ENCODE measurements around the gene PPP1R13L. TPM values are rescaled to one million over a fixed set of nuclear protein-coding genes. Genes with fewer than 3 reads are reported as not detected.

The PPP1R13L gene, protein sequence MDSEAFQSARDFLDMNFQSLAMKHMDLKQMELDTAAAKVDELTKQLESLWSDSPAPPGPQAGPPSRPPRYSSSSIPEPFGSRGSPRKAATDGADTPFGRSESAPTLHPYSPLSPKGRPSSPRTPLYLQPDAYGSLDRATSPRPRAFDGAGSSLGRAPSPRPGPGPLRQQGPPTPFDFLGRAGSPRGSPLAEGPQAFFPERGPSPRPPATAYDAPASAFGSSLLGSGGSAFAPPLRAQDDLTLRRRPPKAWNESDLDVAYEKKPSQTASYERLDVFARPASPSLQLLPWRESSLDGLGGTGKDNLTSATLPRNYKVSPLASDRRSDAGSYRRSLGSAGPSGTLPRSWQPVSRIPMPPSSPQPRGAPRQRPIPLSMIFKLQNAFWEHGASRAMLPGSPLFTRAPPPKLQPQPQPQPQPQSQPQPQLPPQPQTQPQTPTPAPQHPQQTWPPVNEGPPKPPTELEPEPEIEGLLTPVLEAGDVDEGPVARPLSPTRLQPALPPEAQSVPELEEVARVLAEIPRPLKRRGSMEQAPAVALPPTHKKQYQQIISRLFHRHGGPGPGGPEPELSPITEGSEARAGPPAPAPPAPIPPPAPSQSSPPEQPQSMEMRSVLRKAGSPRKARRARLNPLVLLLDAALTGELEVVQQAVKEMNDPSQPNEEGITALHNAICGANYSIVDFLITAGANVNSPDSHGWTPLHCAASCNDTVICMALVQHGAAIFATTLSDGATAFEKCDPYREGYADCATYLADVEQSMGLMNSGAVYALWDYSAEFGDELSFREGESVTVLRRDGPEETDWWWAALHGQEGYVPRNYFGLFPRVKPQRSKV
- 10 to 100 TPM in 2 of 3 donors, 1 to 10 TPM in 1; 3.4 to 45.1 (median 34.7) TPM for total RNA-seq

- H3K4me3 ChIP-seq: peak within 1 kb of the TSS; percentile 61 to 80 (median 66)
- H3K27ac ChIP-seq: peak within 1 kb of the TSS; percentile 97 to 99
- peaks cover 4 to 16% of the 10 kb centered on the region in 2 donors for H3K4me1 ChIP-seq
- H3K9me3 ChIP-seq: no peaks in the 10 kb centered on the region
- TF ChIP-seq CTCF (IDR thresholded peaks at IDR 0.05) (no peak), POLR2A (IDR thresholded peaks at IDR 0.05) (peak; percentile 61), POLR2AphosphoS5 (IDR thresholded peaks at IDR 0.05) (peak; percentile 14 to 95 (median 43))
- DNase-seq (ENCODE audit: low spot score in 2 of 2): peak; percentile 96
- no peaks in the 10 kb centered on the region for H3K36me3 ChIP-seq
- intact Hi-C loops (cut with DNase I; ENCODE audit: low total_unique reads): no loop called here
- H3K27me3 ChIP-seq: no peaks in the 10 kb centered on the region
Measured at GRCh38 chr19:45404557-45405434, at the start of gene PPP1R13L. TSS of gene PPP1R13L (minus strand) at chr19:45405069. CDS start at chr19:45398318, 6,751 bp downstream.

GRCh38 chr19:45451850-45452387, 47.0 kb upstream of the PPP1R13L start:
- intact Hi-C loops (cut with DNase I; ENCODE audit: low total_unique reads): no loop called here

GRCh38 chr19:45451131-45451849, 46.4 kb upstream of the PPP1R13L start:
- H3K9me3 ChIP-seq: no peaks in the 10 kb centered on the region
- peak overlapping the region; percentile 100 for H3K27ac ChIP-seq
- TF ChIP-seq POLR2AphosphoS5 (IDR thresholded peaks at IDR 0.05) (no peak), POLR2A (IDR thresholded peaks at IDR 0.05) (peak; percentile 50), CTCF (IDR thresholded peaks at IDR 0.05) (peak in 2 of 3 donors; percentile 17 to 23)
- no peaks in the 10 kb centered on the region for H3K36me3 ChIP-seq
- no peaks in the 10 kb centered on the region for H3K27me3 ChIP-seq
- H3K4me3 ChIP-seq: peak overlapping the region; percentile 57 to 87 (median 68)
- intact Hi-C loops (cut with DNase I; ENCODE audit: low total_unique reads): no loop called here
- peaks cover 13 to 15% of the 10 kb centered on the region in 2 donors for H3K4me1 ChIP-seq
- peak in 1 of 2 donors; percentile 71 for DNase-seq (ENCODE audit: low spot score in 2 of 2)

More at GRCh38 chr19:45451850-45452387, 47.0 kb upstream of the PPP1R13L start:
- Histone ChIP-seq H3K27ac (peak overlapping the region; percentile 100), H3K9me3 (no peaks in the 10 kb centered on the region), H3K4me1 (peaks cover 13 to 16% of the 10 kb centered on the region in 2 donors), H3K36me3 (no peaks in the 10 kb centered on the region), H3K4me3 (peak overlapping the region in 1 of 3 donors; percentile 87), H3K27me3 (no peaks in the 10 kb centered on the region)
- DNase-seq (ENCODE audit: low spot score in 2 of 2): no peak
- TF ChIP-seq CTCF (IDR thresholded peaks at IDR 0.05) (no peak), POLR2AphosphoS5 (IDR thresholded peaks at IDR 0.05) (no peak), POLR2A (IDR thresholded peaks at IDR 0.05) (no peak)

DNA sequence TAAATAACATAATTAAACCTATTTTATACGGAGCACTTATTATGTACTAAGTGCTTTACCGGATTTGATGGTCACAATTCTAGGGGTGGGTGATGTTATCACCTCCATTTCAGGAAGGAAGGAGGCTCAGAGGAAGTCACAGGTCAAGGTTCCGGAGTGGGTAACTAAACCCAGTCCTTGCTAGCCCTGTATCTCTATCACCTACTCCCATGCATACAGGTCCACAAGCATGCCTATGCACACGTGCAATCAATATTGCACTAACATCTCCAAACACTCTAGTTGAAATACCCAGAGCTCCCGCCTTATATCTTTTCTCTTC, 45.1 kb upstream of the PPP1R13L start:
- Histone ChIP-seq H3K9me3 (no peaks in the 10 kb centered on the region), H3K4me1 (peaks cover 4 to 9% of the 10 kb centered on the region in 2 donors), H3K36me3 (no peaks in the 10 kb centered on the region), H3K4me3 (peak overlapping the region; percentile 57 to 87 (median 68)), H3K27me3 (no peaks in the 10 kb centered on the region), H3K27ac (peak overlapping the region; percentile 86 to 100)
- TF ChIP-seq CTCF (IDR thresholded peaks at IDR 0.05): no peak
- no peak for TF ChIP-seq POLR2A (IDR thresholded peaks at IDR 0.05)
- TF ChIP-seq POLR2AphosphoS5 (IDR thresholded peaks at IDR 0.05): no peak
- intact Hi-C loops (cut with DNase I; ENCODE audit: low total_unique reads): no loop called here
- DNase-seq (ENCODE audit: low spot score in 2 of 2): no peak
